Uterine smooth muscle cell (primary cell): ENCODE measurements around the gene USP17L24. TPM values are rescaled to one million over a fixed set of nuclear protein-coding genes. Genes with fewer than 3 reads are reported as not detected.

Experiments
- total RNA-seq: library from RNA; depleted of rRNA; stranded (reverse); fragments of >200 nt; gene quantifications from 2 replicates; pipeline ENCODE4 v1.2.3, GENCODE V29; 2014

Gene USP17L24
- total RNA-seq = not detected in 2 replicates

GRCh38 chr4:9324865-9325264, at the start of gene USP17L24:
Gene USP17L24, plus strand, starts transcription at chr4:9325165. Its CDS starts 0 bp downstream, at chr4:9325165.

GRCh38 chr4:9329611-9330010, 4.6 kb downstream of the USP17L24 start, which contains the start of gene USP17L25:
Gene USP17L25, plus strand, starts transcription at chr4:9329911. Its CDS starts 0 bp downstream, at chr4:9329911.

GRCh38 chr4:9334358-9334757, 9.4 kb downstream of the USP17L24 start, which contains the start of gene USP17L26:
Gene USP17L26, plus strand, starts transcription at chr4:9334658. Its CDS starts 0 bp downstream, at chr4:9334658.

GRCh38 chr4:9339103-9339502, 14.1 kb downstream of the USP17L24 start, which contains the start of gene USP17L5:
Gene USP17L5, plus strand, starts transcription at chr4:9339403. Its CDS starts 0 bp downstream, at chr4:9339403.

GRCh38 chr4:9343848-9344247, 18.9 kb downstream of the USP17L24 start, which contains the start of gene USP17L27:
Gene USP17L27, plus strand, starts transcription at chr4:9344148. Its CDS starts 0 bp downstream, at chr4:9344148.

GRCh38 chr4:9348593-9348992, 23.6 kb downstream of the USP17L24 start, which contains the start of gene USP17L28:
Gene USP17L28, plus strand, starts transcription at chr4:9348893. Its CDS starts 0 bp downstream, at chr4:9348893.

GRCh38 chr4:9353338-9353737, 28.4 kb downstream of the USP17L24 start, which contains the start of gene USP17L29:
Gene USP17L29, plus strand, starts transcription at chr4:9353638. Its CDS starts 0 bp downstream, at chr4:9353638.

GRCh38 chr4:9362829-9363228, 37.9 kb downstream of the USP17L24 start, which contains the start of gene USP17L30:
Gene USP17L30, plus strand, starts transcription at chr4:9363129. Its CDS starts 0 bp downstream, at chr4:9363129.

Other genes starting within 250 kb of the USP17L24 start
- gene FAM90A26, start 154.8 kb upstream of the USP17L24 start, total RNA-seq = not detected in 2 replicates
- gene USP17L10, start 114.5 kb upstream of the USP17L24 start, total RNA-seq = not detected in 2 replicates
- gene USP17L11, start 109.8 kb upstream of the USP17L24 start, total RNA-seq = not detected in 2 replicates
- gene USP17L12, start 105.0 kb upstream of the USP17L24 start, total RNA-seq = not detected in 2 replicates
- not detected in 2 replicates for gene USP17L13, start 100.3 kb upstream of the USP17L24 start, total RNA-seq
- gene USP17L15, start 90.8 kb upstream of the USP17L24 start, total RNA-seq = 0.11 TPM in 1 of 2 replicates, not detected in the other
- gene USP17L17, start 81.3 kb upstream of the USP17L24 start, total RNA-seq = not detected in 2 replicates
- gene USP17L18, start 76.5 kb upstream of the USP17L24 start, total RNA-seq = not detected in 2 replicates
- not detected in 2 replicates for gene USP17L19, start 71.8 kb upstream of the USP17L24 start, total RNA-seq
- gene USP17L20, start 67.0 kb upstream of the USP17L24 start, total RNA-seq = not detected in 2 replicates
- gene USP17L21, start 62.3 kb upstream of the USP17L24 start, total RNA-seq = not detected in 2 replicates
- gene USP17L22, start 57.5 kb upstream of the USP17L24 start, total RNA-seq = not detected in 2 replicates
- not detected in 2 replicates for gene USP17L25, start 4.7 kb downstream of the USP17L24 start, total RNA-seq
- not detected in 2 replicates for gene USP17L26, start 9.5 kb downstream of the USP17L24 start, total RNA-seq
- gene USP17L5, start 14.2 kb downstream of the USP17L24 start, total RNA-seq = not detected in 2 replicates
- not detected in 2 replicates for gene USP17L27, start 19.0 kb downstream of the USP17L24 start, total RNA-seq
- not detected in 2 replicates for gene USP17L28, start 23.7 kb downstream of the USP17L24 start, total RNA-seq
- gene USP17L29, start 28.5 kb downstream of the USP17L24 start, total RNA-seq = not detected in 2 replicates
- gene USP17L30, start 38.0 kb downstream of the USP17L24 start, total RNA-seq = not detected in 2 replicates
- gene DEFB131A, start 119.2 kb downstream of the USP17L24 start, total RNA-seq = not detected in 2 replicates